ENCODE measurements around the gene ITGB5. TPM values are rescaled to one million over a fixed set of nuclear protein-coding genes. Genes with fewer than 3 reads are reported as not detected.
A peak's percentile ranks its signal among the peaks of the same experiment; 100 is the strongest.

ITGB5 gene
- total RNA-seq, 2 donors from 2014 or later: 262 to 329 TPM

DNA sequence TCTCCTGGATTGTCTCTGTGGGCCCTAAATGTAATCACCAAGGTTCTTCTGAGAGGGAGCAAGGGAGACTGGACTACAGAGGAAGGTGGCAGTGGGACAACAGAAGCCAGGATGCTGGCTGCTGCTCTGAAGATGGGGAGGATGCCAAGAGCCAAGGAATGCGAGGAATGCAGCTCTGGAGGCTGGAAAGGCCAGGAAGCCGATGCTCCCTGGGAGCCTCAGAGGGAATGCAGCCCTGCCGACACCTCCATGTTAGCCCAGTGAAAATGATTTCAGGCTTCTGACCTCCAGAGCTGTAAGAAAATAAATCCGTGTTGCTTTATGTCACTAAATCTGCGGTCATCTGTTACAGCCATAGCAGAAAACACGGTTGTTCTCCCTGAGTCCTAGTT lies 112.8 kb downstream of the ITGB5 start:
- Mint-ChIP-seq H3K27me3 (ENCODE audit: insufficient read depth) (no peaks in the 10 kb centered on the region), H3K27ac (peak overlapping the region; percentile 82), H3K9me3 (no peaks in the 10 kb centered on the region), H3K36me3 (ENCODE audit: low read depth) (peaks cover 79% of the 10 kb centered on the region), H3K4me1 (peaks cover 50% of the 10 kb centered on the region), H3K4me3 (no peak overlapping the region)
- H3K36me3 ChIP-seq (ENCODE audit: control insufficient read depth, insufficient read depth, low read length): peaks cover 91% of the 10 kb centered on the region
- no peaks in the 10 kb centered on the region for H3K9me3 ChIP-seq (ENCODE audit: control insufficient read depth, low read length)
- peak; percentile 90 for DNase-seq
- no peak overlapping the region for H3K4me3 ChIP-seq (ENCODE audit: low read length)
- peak overlapping the region; percentile 35 for H3K27ac ChIP-seq (ENCODE audit: low read depth, low read length)
- TF ChIP-seq, protein P1, sequence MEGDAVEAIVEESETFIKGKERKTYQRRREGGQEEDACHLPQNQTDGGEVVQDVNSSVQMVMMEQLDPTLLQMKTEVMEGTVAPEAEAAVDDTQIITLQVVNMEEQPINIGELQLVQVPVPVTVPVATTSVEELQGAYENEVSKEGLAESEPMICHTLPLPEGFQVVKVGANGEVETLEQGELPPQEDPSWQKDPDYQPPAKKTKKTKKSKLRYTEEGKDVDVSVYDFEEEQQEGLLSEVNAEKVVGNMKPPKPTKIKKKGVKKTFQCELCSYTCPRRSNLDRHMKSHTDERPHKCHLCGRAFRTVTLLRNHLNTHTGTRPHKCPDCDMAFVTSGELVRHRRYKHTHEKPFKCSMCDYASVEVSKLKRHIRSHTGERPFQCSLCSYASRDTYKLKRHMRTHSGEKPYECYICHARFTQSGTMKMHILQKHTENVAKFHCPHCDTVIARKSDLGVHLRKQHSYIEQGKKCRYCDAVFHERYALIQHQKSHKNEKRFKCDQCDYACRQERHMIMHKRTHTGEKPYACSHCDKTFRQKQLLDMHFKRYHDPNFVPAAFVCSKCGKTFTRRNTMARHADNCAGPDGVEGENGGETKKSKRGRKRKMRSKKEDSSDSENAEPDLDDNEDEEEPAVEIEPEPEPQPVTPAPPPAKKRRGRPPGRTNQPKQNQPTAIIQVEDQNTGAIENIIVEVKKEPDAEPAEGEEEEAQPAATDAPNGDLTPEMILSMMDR (conservative IDR thresholded peaks at IDR 0.05): no peak
- H3K9ac ChIP-seq (ENCODE audit: extremely low read depth, low read length, poor library complexity, severe bottlenecking): no peak overlapping the region
- H3K27me3 ChIP-seq (ENCODE audit: control insufficient read depth, insufficient read depth, low read length, poor library complexity, severe bottlenecking): no peaks in the 10 kb centered on the region
- H3K4me1 ChIP-seq (ENCODE audit: control insufficient read depth, insufficient read depth, low read length): peaks cover 22% of the 10 kb centered on the region
- 80 to 89% methylated on average over 6 of the region's 6 CpGs for WGBS, 2 experiments (ENCODE audit: insufficient coverage in 1 of 2, insufficient read length in 1 of 2)

DNA sequence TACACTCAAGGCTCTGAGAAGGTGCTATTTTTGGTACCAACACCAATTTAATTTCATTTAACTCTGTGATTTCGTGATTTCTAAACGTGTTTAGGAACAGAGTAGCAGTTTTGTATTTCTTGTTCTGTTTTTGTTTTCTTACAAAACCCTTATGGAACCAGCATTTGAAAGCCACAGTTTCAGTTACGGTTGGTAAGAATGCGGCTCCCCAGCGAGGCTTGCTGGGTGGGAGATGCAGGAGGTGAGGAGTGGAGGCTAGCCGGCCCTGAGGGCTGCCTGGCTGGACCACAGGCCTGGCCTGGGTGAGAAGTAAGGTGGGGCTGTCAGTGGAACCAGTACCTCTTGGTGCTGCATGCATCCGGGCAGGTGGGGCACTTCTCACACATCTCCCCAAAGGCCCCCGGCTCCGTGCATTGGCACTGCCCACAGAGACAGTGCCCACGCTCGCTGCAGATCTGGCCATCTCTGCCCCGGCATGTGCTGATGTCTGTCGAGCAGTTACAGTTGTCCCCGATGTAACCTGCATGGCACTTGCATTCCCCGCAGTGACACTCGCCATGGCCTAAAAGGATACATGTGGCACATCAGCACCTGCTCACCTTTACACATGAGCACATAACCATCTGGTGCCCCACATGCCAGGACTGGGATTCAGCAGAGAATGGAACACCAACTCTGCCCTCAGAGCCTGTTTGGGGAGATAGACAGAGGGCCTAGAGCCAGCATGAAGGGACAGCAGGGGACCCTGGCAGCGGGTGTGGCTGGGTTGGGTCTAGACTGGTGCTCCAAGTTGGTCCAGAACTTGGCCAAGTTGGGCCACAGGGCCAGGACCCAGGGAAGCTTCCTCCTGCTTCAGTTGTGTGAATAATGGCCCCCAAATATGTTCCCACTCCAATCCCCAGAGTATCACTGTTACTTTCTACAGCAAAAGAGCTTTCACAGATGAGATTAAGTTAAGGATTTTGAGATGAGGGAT lies 113.5 kb downstream of the ITGB5 start:
- peaks cover 22% of the 10 kb centered on the region for H3K4me1 ChIP-seq (ENCODE audit: control insufficient read depth, insufficient read depth, low read length)
- WGBS, 2 experiments (ENCODE audit: insufficient coverage in 1 of 2, insufficient read length in 1 of 2): 92 to 93% methylated on average over 13 to 17 of the region's 17 CpGs
- H3K27me3 ChIP-seq (ENCODE audit: control insufficient read depth, insufficient read depth, low read length, poor library complexity, severe bottlenecking): no peaks in the 10 kb centered on the region
- H3K27ac ChIP-seq (ENCODE audit: low read depth, low read length): no peak overlapping the region
- H3K9me3 ChIP-seq (ENCODE audit: control insufficient read depth, low read length): no peaks in the 10 kb centered on the region
- H3K36me3 ChIP-seq (ENCODE audit: control insufficient read depth, insufficient read depth, low read length): peaks cover 92% of the 10 kb centered on the region
- TF ChIP-seq, protein P1 (conservative IDR thresholded peaks at IDR 0.05): no peak
- Mint-ChIP-seq H3K4me1 (peaks cover 47% of the 10 kb centered on the region), H3K4me3 (no peak overlapping the region), H3K9me3 (no peaks in the 10 kb centered on the region), H3K36me3 (ENCODE audit: low read depth) (peaks cover 78% of the 10 kb centered on the region), H3K27me3 (ENCODE audit: insufficient read depth) (no peaks in the 10 kb centered on the region), H3K27ac (peak overlapping the region; percentile 82)
- no peak for DNase-seq
- no peak overlapping the region for H3K4me3 ChIP-seq (ENCODE audit: low read length)
- no peak overlapping the region for H3K9ac ChIP-seq (ENCODE audit: extremely low read depth, low read length, poor library complexity, severe bottlenecking)

DNA sequence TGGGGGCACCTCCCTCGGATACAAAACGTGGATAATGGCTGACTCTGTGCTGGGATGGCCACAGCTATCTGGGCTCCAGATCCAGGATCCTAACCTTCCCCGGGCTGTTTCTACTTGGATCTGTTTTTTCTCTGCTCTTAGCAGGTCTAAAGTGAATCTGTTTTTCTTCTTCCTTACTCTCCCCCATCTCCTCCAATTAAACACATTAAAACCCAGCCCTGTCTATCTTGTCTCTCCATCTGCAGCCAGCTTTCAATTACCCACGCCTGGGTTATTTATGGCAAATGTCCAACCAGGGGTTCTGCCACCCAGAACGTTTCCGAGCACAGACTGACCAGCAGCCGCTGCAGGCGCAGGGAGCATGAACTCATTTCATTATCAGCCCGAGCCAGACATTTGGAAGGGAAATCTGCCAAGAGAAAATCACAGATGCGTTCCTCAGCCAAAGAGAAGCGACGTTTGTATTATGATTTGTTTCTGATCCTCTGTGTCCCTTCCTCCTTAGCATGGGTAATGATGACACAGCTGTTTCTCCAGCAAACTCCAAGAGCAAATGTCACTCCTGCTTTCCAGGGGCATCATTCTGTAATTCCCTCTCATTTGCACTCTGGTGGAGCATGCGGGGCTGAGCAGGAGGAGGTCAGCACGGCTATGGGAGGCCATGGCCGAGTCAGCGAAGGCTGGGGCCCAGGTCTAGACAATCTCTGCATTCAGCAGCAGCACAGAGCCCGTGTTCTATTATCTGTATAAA lies 114.9 kb downstream of the ITGB5 start:
- Mint-ChIP-seq H3K27ac (peak overlapping the region; percentile 86), H3K4me1 (peaks cover 40% of the 10 kb centered on the region), H3K27me3 (ENCODE audit: insufficient read depth) (no peaks in the 10 kb centered on the region), H3K4me3 (no peak overlapping the region), H3K9me3 (no peaks in the 10 kb centered on the region), H3K36me3 (ENCODE audit: low read depth) (peaks cover 80% of the 10 kb centered on the region)
- 86 to 94% methylated on average over 14 to 17 of the region's 17 CpGs for WGBS, 2 experiments (ENCODE audit: insufficient coverage in 1 of 2, insufficient read length in 1 of 2)
- Histone ChIP-seq H3K4me1 (ENCODE audit: control insufficient read depth, insufficient read depth, low read length) (peaks cover 22% of the 10 kb centered on the region), H3K9ac (ENCODE audit: extremely low read depth, low read length, poor library complexity, severe bottlenecking) (no peak overlapping the region), H3K4me3 (ENCODE audit: low read length) (no peak overlapping the region), H3K36me3 (ENCODE audit: control insufficient read depth, insufficient read depth, low read length) (peaks cover 92% of the 10 kb centered on the region), H3K27ac (ENCODE audit: low read depth, low read length) (peak overlapping the region; percentile 69), H3K27me3 (ENCODE audit: control insufficient read depth, insufficient read depth, low read length, poor library complexity, severe bottlenecking) (no peaks in the 10 kb centered on the region), H3K9me3 (ENCODE audit: control insufficient read depth, low read length) (no peaks in the 10 kb centered on the region)
- TF ChIP-seq, protein P1 (conservative IDR thresholded peaks at IDR 0.05): no peak
- no peak for DNase-seq

Data from endodermal cell (in vitro differentiated cells).